SK-N-SH treated with all-trans-retinoic acid at 6 μM for 48 hours (cell line): Measurements from ENCODE around the gene ALDOA.

Experiments
- ATAC-seq: fragments of 200-7000 bp; cut with Tn5 transposase; 3 replicates; pipeline ENCODE4 v1.9.1; 2020; ENCODE audit warnings: mild to moderate bottlenecking, moderate library complexity
- BACH2 ChIP-seq: fragments of 250-450 bp; sonication (Bioruptor Pico); IDR thresholded peaks from 2 replicates; pipeline ENCODE4 v1.9.0; 2021; ENCODE audit warnings: mild to moderate bottlenecking, borderline replicate concordance
- CREB5 ChIP-seq: fragments of 250-450 bp; sonication (Bioruptor Pico); IDR thresholded peaks from 2 replicates; pipeline ENCODE4 v1.5.1; 2020; ENCODE audit warnings: low read depth, mild to moderate bottlenecking, moderate library complexity
- CSDC2 ChIP-seq: fragments of 250-450 bp; sonication (Bioruptor Pico); IDR thresholded peaks from 2 replicates; pipeline ENCODE4 v1.5.0; 2020; ENCODE audit warnings: mild to moderate bottlenecking, moderate library complexity
- CSRNP3 ChIP-seq: fragments of 250-450 bp; sonication (Bioruptor Pico); IDR thresholded peaks from 2 replicates; pipeline ENCODE4 v1.5.1; 2021; ENCODE audit warnings: mild to moderate bottlenecking, moderate library complexity
- ESRRG ChIP-seq: fragments of 250-450 bp; sonication (Bioruptor Pico); IDR thresholded peaks from 2 replicates; pipeline ENCODE4 v1.6.1; 2021; ENCODE audit warnings: mild to moderate bottlenecking
- GLIS3 ChIP-seq: fragments of 250-450 bp; sonication (Bioruptor Pico); IDR thresholded peaks from 2 replicates; pipeline ENCODE4 v1.5.0; 2020; ENCODE audit warnings: mild to moderate bottlenecking, moderate library complexity
- ISL1 ChIP-seq: fragments of 250-450 bp; sonication (Bioruptor Pico); IDR thresholded peaks from 2 replicates; pipeline ENCODE4 v2.1.2; 2022; ENCODE audit warnings: mild to moderate bottlenecking, moderate library complexity
- OSR1 ChIP-seq: fragments of 250-450 bp; sonication (Bioruptor Pico); IDR thresholded peaks from 2 replicates; pipeline ENCODE4 v1.8.0; 2022; ENCODE audit warnings: moderate library complexity, mild to moderate bottlenecking, inconsistent platforms
- PATZ1 ChIP-seq: fragments of 250-450 bp; sonication (Bioruptor Pico); IDR thresholded peaks from 2 replicates; pipeline ENCODE4 v1.8.0; 2020; ENCODE audit warnings: mild to moderate bottlenecking, moderate library complexity, borderline replicate concordance
- POU6F1 ChIP-seq: fragments of 250-450 bp; sonication (Bioruptor Pico); IDR thresholded peaks from 2 replicates; pipeline ENCODE4 v1.8.0; 2021; ENCODE audit warnings: low read depth, mild to moderate bottlenecking, moderate library complexity, borderline replicate concordance
- PPARA ChIP-seq: fragments of 250-450 bp; sonication (Bioruptor Pico); IDR thresholded peaks from 2 replicates; pipeline ENCODE4 v1.5.0; 2020; ENCODE audit warnings: mild to moderate bottlenecking, borderline replicate concordance
- SNAI2 ChIP-seq: fragments of 250-450 bp; sonication (Bioruptor Pico); IDR thresholded peaks from 2 replicates; pipeline ENCODE4 v1.5.0; 2020; ENCODE audit warnings: mild to moderate bottlenecking, moderate library complexity
- TOX ChIP-seq: fragments of 250-450 bp; sonication (Bioruptor Pico); IDR thresholded peaks from 2 replicates; pipeline ENCODE4 v1.8.0; 2021; ENCODE audit warnings: mild to moderate bottlenecking, moderate library complexity, borderline replicate concordance
- ZC3H10 ChIP-seq: fragments of 250-450 bp; sonication (Bioruptor Pico); IDR thresholded peaks from 2 replicates; pipeline ENCODE4 v1.5.1; 2021; ENCODE audit warnings: mild to moderate bottlenecking, moderate library complexity
- ZFP3 ChIP-seq: fragments of 250-450 bp; sonication (Bioruptor Pico); IDR thresholded peaks from 2 replicates; pipeline ENCODE4 v1.5.0; 2020; ENCODE audit warnings: mild to moderate bottlenecking, moderate library complexity
- ZFP30 ChIP-seq: fragments of 450-650 bp; formaldehyde crosslinking; IDR thresholded peaks from 2 replicates; pipeline ENCODE4 v1.5.0; 2022; ENCODE audit warnings: mild to moderate bottlenecking, moderate library complexity

Gene ALDOA

GRCh38 chr16:30115238-30115637 lies 49.7 kb downstream of the ALDOA start:
- TF ChIP-seq PATZ1 (CRISPR knock-in tag) (no peak), ZC3H10 (CRISPR knock-in tag) (no peak), BACH2 (no peak), ESRRG (CRISPR knock-in tag) (no peak), POU6F1 (CRISPR knock-in tag) (no peak), ZFP30 (CRISPR knock-in tag) (no peak), SNAI2 (CRISPR knock-in tag) (no peak), ZFP3 (CRISPR knock-in tag) (no peak), CREB5 (CRISPR knock-in tag) (no peak), CSRNP3 (CRISPR knock-in tag) (no peak)
- ATAC-seq, result no peak

GRCh38 chr16:30116291-30117207 lies 51.0 kb downstream of the ALDOA start:
- no peak for ATAC-seq
- TF ChIP-seq ESRRG (CRISPR knock-in tag) (no peak), ISL1 (CRISPR knock-in tag) (no peak), SNAI2 (CRISPR knock-in tag) (no peak), POU6F1 (CRISPR knock-in tag) (no peak), CREB5 (CRISPR knock-in tag) (no peak), PATZ1 (CRISPR knock-in tag) (no peak), ZC3H10 (CRISPR knock-in tag) (no peak), ZFP3 (CRISPR knock-in tag) (no peak)

GRCh38 chr16:30117768-30118167 lies 52.2 kb downstream of the ALDOA start:
- no peak for ATAC-seq
- no peak for TF ChIP-seq GLIS3
- no peak for TF ChIP-seq ZFP30 (CRISPR knock-in tag)
- TF ChIP-seq TOX (CRISPR knock-in tag), result no peak
- TF ChIP-seq, all 23 proteins: peak for 0

GRCh38 chr16:30119428-30119827 lies 53.9 kb downstream of the ALDOA start:
- no peak for ATAC-seq
- TF ChIP-seq PATZ1 (CRISPR knock-in tag) (no peak), CSDC2 (CRISPR knock-in tag) (no peak), TOX (CRISPR knock-in tag) (no peak), BACH2 (no peak), OSR1 (no peak), POU6F1 (CRISPR knock-in tag) (no peak), ISL1 (CRISPR knock-in tag) (no peak), SNAI2 (CRISPR knock-in tag) (no peak), ZC3H10 (CRISPR knock-in tag) (no peak), PPARA (CRISPR knock-in tag) (no peak)
